ENCODE results near the gene FOXI1.
"Not testable (repeated sequence)": the region's sequence is repeated elsewhere in the genome, so short reads cannot be mapped to it uniquely, and the experiment has no call there.

FOXI1 gene

DNA sequence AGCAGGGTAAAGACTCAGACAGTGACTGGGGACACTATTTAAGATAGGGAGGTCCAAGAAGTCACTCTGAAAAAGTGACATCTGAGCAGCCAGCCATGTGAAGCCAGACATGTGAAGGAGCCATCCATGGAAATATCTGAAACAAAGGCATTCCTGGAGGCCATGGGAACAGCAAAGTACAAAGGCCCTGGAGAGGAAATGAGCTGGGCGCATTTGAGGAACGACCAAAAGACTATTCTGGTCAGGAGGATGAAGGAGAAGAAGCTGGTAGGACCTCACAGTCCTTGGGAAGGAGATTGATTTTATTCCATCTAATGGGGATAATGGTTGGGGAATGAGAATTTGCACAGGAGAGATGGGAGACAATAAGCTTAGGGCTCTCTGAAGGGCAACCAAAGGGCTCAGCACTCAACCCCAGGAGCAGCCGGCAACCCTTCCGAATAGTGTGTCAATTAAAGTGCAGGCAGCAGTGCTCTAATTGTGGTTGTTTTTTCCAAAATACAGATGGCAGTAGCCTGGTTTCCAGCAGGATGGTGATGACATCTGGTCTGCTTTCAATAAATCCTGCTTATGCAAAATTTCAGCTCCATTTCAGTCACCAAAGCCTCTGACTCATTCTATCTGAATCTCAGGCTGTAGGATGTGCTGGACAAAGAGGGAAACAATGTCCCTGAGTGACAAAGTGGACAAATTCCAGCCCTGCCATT lies 26.7 kb downstream of the FOXI1 start:
- no peak for DNase-seq

DNA sequence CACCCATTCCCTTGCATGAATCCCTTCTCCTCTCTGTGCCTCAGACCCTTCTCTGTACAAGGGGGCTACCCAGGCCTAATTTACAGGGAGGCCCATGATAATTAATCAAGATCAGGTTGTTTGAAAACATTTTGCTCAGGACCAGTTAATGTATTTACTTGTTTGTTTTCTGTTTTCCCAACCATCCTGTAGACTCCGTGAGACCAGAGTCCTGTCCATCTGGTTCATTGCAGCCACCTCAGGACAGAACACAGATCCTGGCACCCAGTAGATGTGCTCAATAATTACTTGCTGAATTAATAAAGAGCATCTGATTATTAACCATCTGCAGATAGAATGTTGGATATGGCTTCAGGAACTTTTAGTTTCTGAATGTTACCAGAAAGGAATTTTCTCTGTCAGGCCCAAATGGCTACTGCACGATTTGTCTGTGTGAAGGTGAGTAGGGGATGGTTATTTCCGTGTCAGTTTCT lies 27.3 kb downstream of the FOXI1 start:
- no peak for DNase-seq

DNA sequence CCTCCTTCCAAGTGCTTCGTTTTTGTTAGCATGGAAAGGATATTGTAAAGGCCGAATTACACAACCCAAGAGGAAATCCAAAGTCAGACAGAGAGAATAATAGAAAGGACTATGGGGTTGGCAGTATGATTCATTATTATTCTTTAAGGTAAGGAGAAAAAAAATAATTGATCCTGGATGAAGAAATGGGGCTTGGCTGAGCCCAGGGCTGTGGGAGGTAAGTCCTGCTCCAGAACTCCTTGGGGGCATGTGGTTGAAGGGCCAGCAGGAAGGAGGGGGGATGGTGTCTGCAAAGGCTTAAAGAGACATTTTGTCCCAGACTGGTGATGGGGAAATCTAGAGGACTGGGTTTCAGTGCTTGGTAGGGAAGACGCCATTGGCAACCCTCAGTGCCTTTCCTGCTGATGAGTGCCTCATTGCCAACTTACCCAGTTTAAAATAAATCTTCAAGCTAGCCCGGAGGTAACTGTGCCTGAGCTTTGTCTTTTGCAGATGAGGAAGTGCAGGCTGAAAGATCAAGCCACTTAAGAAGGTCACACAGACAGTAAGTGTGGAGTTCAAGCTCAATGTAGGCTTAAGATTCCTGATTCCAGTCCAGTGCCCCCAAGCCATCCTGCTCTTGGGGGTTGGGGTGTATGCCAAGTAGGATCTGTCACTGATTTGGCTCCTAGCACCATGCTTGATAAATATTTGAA lies 30.2 kb downstream of the FOXI1 start:
- DNase-seq, result no peak

DNA sequence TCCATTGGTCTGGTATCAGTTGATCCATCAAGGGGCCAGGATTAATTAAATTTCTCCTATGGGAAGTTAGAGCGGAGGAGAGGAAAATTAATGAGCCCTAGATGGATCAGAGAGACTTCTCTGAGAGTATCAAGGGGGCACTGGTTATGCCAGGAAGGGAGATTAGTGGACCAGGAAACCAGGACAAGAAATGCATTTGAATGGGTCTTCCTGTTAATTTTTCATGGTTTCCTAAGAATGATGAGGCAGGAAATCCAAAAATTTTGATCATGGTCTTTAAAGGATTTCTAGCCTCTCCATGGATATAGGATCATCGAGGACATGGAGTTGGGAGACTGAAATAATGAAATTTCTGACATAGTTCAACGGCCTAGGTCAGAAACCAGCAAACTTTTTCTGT lies 30.8 kb downstream of the FOXI1 start:
- DNase-seq, result no peak

GRCh38 chr5:170137694-170138214 lies 32.1 kb downstream of the FOXI1 start:
- DNase-seq, result no peak

DNA sequence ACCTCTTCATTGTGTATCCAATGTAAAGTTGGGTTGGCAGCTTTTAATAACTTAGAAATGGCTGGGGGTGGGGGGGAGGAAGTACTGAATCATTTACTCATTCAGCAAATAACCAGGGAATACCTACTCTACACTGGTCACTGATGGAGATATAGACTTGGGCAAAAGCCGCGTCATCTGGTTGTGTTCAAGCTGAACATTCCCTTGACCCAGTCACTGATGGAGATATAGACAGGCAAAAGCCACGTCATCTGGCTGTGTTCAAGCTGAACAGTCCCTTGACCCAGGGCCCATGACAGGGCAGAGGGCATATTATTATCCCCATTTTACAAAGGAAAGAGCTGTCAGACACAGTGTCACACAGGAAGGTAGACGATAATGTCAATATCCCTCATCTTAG lies 32.6 kb downstream of the FOXI1 start:
- DNase-seq, result no peak

DNA sequence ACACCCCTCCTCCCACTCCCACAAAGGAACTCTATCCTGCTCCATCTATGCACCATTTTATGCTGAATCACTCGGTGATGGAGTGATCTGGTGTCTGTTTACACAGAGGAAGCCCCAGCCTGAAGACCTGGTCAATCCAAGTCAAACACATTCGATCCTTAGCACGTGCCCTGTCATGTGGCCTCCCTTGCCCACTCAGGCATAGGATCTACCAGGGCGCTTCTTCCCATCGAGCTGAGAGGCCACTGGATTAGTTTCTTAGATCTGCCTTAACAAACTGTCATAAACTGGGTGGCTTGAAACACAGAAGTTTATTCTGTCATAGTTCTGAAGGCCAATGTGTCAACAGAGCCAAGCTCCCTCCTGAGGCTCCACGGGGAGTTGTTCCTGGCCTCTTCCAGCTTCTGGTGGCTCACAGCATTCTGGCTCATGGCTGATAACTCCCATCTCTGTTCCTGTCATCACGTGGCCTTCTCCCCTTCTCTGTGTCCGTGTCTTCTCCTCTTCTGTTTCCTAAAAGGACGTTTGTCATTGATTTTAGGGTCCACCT lies 34.2 kb downstream of the FOXI1 start:
- no peak for DNase-seq

GRCh38 chr5:170141196-170141595 lies 35.5 kb downstream of the FOXI1 start:
- DNase-seq, result not testable (repeated sequence)

DNA sequence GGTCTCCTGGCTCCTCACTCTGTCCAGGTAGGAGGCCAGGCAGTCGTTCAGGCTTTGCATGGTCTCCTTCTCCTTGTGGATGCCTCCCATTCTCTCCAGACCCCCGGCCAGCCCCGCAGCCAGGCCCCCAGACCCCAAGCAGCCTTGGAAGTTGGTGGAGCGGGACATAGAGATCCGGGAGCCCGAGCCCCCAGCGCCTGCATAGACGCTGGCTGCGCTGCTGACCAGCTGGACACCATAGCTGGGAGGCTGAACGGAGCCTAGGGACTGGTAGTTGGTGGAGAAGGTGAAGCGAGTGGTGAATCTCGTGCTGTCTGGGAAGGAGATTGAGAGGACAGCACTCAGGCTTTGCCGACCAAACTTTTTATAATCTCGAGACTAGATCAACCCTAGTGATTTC lies 35.9 kb downstream of the FOXI1 start:
- DNase-seq, result no peak

DNA sequence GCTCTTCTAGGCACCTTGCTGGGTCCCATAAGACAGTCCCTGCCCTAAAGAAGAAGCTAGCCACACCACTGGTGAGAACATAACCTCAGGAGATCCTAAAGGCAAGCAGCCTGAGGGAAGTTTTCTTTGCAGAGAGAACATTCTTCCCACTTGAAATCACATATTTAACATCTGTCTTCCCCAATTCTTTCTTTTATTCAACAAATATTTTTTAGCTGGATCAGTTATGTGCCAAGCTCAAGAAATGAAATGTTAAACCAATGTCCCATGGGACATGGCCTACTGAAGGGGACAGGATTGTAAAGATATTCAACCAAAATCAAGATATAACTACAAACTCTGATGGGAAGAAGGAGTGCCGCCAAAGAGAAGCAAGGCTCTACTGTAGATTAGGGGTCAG lies 36.5 kb downstream of the FOXI1 start:
- no peak for DNase-seq

GRCh38 chr5:170143091-170143490 lies 37.4 kb downstream of the FOXI1 start:
- DNase-seq, result no peak

DNA sequence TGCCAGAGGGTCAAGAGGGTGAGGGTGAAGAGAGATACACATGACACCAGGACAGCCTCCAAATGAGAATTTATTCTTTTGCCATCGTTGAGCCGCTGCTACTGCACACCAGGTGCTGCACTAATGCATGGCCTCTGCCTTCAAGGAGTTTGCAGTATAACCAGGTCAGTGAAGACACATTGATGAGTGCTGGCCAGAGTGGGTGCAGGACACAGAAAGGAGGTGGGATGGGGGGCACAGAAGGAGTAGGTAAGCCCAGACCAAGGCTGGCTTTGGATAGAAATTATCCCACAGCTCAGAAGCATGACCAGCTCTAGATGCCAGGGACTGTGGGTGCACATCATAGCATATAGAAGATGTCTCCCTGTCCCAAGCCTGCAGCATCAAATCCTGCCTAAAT lies 38.0 kb downstream of the FOXI1 start:
- DNase-seq, result no peak

GRCh38 chr5:170144286-170145023 lies 38.8 kb downstream of the FOXI1 start:
- no peak for DNase-seq

DNA sequence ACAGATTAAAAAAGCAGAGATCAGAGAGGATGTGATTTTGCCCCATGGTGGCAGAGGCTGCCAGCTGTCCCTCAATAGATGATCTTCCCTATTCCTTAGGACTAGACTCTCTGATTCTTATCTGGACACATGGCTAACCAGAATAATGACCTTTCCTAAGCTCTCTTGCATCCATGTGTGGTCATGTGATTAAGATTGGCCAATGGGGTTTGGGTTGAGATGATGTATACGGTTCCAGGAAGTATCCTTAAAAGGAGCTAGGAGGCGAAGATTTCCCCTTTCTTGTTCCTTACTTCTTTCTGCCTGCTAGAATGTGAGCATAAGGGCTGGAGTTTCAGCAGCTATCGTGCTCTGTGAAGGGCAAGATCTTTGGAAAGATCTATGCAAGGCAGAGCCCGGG lies 39.8 kb downstream of the FOXI1 start:
- DNase-seq, result no peak

GRCh38 chr5:170147051-170147752 lies 41.5 kb downstream of the FOXI1 start:
- no peak for DNase-seq

DNA sequence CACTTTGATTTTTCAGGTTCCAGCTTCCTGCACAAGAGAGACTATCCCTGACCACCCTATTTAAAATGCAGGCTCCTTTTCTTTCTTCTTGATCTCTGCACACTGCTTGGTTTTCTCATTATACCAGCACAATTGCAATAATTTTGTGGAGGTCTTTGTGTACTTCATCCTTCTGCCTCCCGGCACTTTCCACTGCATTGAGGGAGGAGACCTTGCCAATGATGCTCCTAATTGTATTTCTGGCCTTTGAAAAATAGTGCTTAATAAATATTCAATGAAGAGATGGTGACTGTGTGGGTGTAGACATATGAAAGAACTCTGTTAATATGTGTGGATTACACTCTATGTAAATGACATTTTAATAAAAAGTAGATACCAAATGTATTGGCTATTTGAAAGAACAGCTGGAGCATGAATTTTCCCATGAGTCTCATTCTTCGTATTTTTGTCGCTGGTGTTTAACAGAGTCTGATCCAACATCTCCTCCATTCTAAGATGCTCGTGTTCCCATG lies 42.1 kb downstream of the FOXI1 start:
- no peak for DNase-seq

DNA sequence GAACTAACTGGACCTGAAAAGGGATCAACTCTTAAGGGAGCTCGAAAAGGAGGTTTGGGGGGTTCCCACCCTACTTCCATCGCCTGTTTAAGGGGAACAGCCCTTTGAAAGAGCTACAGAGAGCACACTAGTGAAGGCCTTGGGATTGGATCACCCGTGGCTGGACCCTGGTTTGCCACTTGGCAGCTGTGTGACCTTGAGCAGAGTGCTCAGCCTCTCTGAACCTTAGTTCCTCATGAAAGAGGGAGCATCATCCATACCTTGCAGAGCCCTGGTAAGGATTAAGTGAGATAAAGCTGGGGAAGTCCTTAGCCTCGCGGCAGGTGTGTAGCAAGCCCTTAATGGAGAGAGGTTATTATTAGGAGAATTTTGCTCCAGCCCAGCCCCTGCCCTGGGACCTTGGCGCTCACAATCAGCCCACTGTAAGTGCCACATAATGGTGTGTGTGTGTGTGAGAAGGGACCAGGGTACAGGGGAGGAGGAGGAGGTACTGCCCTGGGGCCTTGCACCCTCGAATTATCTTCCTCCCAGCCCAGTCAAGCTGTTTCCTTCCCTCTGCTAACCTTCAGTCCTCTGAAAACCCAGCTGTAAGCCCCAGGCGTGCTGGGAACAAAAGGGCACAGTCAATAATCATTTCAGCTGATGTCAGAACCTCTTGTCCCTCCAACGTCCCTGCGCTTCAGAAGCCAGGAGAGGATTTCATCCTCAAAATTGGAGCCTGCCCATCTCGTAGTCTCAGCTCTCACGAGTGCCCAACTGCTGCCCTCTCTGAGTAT lies 42.9 kb downstream of the FOXI1 start:
- DNase-seq, result no peak

DNA sequence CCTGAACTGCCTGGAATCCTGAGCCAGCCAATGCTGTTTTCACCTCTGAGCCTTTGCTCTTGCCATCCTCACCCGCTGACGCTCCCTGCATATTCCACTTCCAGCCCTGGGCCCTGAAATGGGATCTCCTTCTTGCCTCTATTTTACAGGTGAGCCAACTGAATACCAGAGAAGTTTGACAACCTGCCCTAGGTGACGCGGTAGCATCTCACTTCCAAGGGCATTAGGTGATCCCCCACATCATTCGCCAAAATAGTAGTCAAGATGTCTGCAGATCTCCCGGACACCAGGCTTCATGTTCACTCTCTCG lies 43.5 kb downstream of the FOXI1 start:
- DNase-seq, result no peak

GRCh38 chr5:170150713-170151096 lies 45.0 kb downstream of the FOXI1 start:
- no peak for DNase-seq

GRCh38 chr5:170151097-170151831 lies 45.6 kb downstream of the FOXI1 start:
- no peak for DNase-seq

- DNase-seq, result no peak
These were observed 47.1 kb downstream of the FOXI1 start for GRCh38 chr5:170152767-170153166.
